Activated CD4-positive, alpha-beta T cell treated with anti-CD3 and anti-CD28 coated beads, Interleukin-2, Interleukin-4, amounts not matched to agents 100 ng/mL and 50 ng/mL, durations not matched to agents 16 hours and 8 hours (primary cell): ENCODE measurements around the gene MAGIX.
A peak's percentile ranks its signal among the peaks of the same experiment; 100 is the strongest.
"Not testable (repeated sequence)": the region's sequence is repeated elsewhere in the genome, so short reads cannot be mapped to it uniquely, and the experiment has no call there.

Experiments
- DNase-seq: peaks from one replicate; pipeline ENCODE4 v3.0.0-alpha.2; 2020; ENCODE audit warnings: low spot score

The MAGIX gene

DNA sequence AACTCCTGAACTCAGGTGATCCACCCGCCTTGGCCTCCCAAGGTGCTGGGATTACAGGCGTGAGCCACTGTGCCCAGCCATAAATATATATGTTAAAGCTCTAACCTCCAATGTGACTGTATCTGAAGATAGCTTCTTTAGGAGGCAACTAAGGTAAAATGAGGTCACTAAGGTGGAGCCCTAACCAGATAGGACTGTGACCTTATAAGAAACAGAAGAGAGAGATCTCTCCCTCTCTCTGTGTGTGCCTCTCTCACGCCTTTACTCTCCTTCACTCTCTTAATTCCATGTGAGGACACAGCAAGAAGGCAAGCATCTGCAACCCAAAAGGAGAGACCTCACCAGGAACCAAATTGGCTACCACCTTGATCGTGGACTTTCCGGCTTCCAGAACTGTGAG lies 926 bp upstream of the MAGIX start:
- DNase-seq = no peak

DNA sequence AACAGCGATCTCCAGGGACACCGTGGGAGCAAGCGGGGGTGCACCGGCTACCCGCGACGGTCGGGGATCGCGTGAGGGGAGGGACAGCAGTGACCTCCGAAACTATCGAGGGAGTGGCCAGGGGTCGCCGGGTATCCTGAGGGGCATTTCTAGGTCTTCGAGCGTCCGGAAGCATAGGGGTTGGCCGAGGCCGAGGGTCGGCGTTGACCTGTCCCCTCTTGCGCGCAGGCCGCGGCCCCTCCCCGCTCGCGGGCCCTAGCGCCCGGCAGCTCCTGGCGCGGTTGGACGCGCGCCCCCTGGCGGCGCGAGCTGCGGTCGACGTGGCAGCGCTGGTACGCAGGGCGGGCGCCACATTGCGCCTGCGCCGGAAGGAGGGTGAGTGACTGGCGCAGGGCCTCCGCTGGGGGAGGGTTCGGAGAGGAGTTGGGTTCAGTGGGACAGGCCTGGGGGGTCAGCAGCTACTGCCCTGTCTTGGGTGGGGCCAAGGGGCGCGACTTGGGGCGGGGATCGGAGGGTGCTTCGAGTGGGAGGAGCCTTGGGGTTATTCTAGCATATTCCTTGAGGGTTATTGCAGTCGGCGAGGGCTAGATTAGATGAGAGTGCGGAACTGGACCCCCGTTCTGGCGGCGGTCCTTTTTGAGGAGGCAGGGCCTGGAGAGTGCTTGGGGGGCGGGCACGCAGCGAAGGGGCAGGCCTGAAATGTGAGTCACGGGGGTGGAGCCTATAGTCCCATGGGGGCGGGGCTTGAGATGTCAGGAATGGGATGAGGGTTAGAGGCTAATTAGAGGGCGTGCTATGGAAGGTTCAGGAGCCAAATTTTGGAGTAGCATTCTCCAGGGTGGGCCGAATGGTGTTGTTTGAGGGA lies 1.2 kb downstream of the MAGIX start:
- peak; percentile 80 for DNase-seq

DNA sequence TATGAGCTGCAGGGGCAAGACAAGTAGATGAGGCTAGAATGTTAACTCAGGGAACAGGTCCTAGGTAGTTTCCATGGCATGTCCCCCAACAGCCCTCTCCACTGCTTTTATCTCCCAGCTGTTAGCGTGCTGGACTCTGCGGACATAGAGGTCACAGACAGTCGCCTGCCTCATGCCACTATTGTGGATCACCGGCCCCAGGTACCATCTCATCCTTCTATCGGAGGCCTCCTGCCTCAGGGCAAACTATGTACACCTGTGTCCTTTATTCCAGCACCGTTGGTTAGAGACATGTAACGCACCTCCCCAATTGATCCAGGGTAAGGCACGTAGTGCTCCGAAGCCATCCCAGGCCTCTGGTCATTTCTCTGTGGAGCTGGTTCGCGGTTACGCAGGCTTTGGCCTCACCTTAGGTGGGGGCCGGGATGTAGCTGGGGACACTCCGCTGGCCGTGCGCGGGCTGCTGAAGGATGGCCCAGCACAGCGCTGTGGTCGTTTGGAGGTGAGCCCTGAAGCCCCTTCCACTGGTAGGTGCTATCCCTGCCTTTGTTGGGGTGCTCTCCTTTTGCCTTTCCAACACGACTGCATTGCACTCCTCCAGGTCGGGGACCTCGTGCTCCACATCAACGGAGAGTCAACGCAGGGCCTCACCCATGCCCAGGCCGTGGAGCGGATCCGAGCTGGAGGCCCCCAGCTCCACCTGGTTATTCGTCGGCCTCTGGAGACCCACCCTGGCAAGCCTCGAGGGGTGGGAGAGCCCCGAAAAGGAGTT lies 2.2 kb downstream of the MAGIX start:
- no peak for DNase-seq

DNA sequence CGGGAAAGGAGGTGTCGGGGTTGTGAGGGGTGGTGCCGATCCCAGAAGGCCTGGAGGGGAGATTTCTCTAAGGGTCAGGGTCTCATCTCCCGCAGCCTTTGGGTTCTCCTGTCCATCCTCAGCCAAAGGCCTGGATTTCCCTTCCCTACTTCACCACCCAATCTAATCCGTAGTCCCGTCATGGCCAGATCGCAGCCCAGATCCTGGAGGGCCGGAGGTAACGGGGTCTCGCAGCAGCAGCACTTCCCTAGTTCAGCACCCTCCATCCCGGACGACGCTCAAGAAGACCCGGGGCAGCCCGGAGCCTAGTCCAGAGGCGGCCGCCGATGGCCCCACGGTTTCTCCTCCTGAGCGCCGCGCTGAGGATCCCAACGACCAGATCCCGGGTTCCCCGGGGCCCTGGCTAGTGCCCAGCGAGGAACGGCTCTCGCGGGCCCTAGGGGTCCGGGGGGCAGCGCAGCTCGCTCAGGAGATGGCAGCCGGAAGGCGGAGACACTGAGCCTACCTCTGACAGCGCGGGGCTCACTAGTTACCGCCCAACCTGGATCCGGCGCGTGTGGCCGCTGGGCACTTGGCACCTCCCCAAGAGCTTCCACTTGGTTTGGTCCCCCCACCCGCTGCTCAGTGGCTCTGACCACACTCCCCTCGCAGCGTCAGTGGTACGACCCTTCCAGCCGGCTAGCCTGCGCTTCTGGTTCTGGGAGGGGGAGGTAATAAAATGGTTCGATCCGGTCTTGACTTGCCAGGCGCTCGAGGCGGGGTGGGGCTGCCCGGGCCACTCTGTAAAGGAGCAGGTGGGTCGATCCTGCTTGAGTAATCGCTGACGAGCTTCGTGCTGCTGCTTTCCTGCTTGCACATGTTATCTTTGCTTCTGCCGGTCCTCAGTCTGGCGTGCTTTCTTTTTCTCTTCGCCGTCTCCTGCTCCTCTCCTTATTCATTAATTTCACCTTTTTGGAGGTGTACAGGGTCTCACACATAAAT lies 3.6 kb downstream of the MAGIX start:
- DNase-seq = peak; percentile 77

DNA sequence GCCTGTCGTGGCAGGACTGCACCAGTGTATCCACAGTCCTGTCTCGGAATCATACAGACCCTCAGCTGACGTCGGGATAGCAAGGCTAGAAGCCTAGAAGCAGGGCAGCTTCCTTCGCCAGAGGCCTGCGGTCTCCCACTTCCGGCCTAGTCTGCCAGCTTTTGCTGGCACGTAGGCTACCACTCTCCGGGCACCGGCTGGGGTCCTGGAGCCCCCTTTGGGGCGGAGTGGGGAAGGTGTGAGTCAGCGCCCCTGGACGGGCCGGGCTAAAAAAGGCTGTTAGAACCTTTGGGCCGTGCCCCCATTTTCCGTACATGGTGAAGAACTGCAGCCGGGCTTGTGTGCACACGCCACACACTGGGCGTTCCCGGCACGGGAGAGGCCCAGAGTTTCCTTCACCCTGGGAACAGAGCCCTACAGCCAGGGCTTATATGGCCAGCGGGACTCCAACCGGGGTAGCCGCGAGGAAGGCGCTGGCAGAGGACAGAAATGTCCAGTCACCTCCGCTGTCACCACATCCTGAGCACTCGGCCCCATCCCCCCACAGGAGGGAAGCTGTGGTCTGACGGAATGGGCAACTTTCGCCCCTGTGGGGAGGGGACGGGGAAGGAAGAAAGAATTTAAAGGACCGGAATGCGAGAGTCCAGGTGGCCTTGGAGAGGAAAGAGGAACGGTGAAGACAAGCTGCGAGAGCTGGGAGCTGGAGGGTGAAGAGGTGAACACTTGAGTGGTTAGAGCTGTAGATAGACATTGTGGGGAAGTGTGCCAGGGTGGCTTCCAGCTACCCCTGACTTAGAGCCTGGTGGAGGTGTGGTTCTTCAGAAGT lies 4.6 kb downstream of the MAGIX start:
- DNase-seq = peak; percentile 73

DNA sequence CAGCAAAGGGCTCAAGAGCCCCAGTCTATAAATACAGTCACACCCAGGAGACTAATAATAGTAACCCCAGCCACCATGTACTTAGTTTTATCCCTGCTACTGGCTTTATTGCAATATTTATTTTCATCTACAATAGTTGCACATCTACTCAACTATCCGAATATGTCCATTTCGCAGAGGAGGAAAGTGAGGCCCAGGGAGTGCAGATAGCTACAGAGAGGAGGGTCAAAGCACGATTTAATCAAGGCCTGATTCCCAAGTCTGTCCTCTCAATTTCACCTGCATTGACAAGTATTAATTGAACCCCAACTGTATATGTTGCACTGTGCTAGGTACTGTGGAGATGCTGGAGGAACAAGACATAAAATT lies 5.2 kb downstream of the MAGIX start:
- no peak for DNase-seq

DNA sequence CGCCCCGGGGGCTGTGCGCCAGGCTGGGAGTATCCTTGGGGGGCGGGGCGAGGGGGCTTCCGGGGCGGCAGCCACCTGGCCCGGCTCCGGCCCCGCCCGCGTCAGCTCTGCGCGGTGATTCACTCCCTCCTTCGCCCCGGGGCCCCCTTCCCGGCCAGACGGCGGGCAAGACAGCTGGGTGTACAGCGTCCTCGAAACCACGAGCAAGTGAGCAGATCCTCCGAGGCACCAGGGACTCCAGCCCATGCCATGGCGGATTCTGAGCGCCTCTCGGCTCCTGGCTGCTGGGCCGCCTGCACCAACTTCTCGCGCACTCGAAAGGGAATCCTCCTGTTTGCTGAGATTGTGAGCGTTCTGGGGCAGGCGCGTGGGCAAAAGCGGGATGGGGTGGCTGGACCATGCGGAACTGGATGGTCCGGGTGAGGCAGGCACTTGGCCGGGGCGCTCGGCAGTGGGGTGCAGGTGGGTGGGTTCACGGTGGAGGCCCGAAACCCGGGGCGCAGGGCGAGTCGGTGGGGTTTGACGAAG lies 9.3 kb downstream of the MAGIX start, which contains the start of gene PLP2:
TSS of gene PLP2 (plus strand) at position 147 of the 528 bp plus-strand sequence. CDS start at position 250, 103 bp downstream.
- peak; percentile 62 for DNase-seq

DNA sequence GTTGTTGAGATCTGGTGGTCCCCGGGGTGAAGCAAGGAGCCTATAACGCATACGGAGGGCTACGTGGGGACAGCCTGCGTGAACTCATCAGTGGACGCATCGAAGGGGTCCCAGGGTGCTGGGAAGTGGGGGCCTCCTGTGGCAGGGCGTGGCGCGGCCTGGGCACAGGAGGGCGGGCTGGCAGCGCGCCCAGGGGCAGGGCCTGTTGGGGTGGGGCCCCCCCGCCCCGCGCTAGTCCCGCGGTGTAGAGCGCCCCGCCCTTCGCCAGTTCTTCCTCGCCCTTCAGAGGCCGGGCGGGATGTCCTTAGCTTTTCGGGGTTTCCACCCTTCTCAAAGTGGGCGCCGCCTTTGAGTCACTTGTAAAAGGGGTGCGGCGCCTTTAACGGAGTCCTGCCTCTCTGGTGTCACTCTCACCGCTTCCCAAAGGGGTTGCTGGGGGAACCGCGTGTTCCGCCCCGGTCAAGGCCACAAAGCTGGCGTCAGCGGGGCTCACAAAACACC lies 9.8 kb downstream of the MAGIX start:
- DNase-seq = peak; percentile 67

DNA sequence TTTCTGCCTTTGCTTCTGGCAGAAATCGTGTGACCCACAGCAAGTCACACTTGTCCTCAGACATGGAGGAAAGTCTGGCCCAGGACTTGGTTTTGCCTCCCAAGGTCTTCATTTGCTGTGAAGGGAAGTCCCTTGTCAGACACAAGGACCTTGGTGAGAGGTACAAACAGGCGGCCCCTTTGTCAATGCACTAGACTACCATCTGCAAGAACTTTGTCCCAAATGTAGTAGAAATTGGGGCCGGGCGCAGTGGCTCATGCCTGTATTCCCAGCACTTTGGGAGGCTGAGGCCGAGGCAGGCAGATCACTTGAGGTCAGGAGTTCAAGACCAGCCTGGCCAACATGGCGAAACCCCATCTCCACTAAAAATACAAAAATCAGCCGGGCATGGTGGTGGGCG lies 11.0 kb downstream of the MAGIX start:
- DNase-seq = not testable (repeated sequence)

DNA sequence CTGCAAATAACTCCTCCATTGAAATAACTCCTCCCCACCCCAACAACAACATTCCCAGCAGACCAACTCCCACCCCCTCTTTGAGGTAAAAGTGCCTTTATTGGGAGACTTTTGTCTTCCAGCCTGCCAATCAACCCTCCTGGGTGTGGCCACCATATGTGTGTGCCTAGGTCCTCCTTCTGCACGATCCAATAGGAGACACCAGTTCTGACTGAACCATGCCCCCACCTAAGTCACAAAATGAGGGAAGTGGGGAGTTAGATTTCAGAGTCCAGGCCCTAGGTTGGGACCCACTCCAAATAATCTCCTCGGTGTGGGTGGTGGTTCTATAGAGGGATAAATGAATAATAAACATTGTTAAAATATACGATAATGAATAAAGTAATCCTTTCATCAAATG lies 12.2 kb downstream of the MAGIX start:
- DNase-seq = no peak

DNA sequence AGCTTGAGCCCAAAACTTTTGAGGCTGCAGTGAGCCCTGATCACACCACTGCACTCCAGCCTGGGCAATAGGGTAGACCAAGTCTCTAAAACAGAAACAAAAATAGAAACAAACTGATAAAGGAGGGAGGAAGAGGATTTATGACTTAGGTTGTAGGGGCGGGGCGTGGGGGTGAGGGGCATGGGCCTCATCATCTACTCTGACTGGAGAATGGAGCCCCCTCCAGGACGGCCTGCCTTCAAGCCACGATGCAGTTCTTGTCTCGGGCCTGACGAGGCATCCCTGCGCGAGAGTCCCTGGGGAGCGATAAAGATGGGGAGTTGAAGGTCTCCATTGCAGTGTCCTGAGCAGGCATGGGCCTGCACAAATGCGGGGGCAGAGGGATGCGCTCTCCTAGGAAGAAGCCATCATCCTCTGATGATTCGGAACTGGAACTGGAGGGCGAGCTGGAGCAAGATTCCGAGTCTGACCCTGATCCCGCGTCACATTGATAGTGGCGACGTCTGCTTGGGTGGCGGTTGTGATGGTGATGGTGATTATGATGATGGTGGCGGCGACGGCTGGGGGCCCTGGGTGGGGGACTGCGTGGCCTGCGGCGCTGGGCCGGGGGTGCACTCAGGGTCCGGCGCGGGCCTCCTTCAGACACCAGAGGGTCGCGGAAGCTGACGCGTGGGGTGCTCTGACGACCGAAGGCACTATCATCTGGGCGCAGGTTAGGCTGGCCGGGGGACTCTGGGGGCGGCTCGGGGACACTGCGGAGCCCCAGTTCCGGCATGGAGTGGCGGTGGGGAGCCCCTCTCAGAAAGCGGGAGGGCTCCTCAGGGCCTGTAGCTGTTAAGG lies 13.1 kb downstream of the MAGIX start:
- DNase-seq = no peak

DNA sequence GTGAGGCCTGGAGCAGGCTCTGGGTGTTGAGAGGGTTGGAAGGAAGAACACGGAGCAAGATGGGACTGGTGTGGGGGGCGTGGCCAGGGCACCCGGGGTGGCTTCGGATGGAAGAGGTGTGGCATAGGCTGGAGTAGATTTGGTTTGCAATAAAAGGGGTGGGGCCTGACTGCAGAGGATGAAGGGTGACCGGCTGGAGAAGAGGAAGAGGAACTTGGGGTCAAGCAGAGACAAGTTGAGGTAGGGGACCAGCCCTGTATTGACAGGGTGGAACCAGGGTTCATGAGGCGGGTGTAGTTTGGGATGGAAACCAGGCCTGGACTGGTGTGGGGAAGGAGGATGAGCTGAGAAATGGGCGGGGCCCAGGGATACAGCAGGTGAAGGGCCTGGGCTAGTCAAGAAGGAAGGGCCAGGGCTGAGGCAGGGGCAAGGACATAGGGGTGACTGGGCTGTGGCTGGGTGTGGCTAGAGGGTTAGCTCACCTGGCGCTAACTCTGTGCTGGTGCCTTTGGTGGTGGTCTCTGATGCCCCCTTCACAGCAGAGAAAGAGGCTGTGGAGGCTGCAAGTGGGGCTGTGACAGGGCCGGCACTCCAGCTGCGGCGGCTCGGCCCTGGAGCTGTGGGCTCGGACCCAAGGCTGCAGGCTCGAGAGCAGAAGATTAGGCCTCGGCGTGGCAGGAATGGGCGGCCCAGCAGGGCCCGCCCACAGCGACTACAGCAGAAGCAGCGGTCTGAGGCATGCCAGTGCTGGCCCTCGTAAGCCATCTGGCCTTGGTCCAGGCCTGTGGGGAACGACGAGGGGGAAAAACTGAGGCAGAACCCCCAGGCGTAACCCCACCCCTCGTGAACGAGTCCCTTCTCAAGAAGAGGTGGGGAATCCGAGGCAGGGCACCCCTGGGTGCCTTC lies 14.1 kb downstream of the MAGIX start:
- no peak for DNase-seq

DNA sequence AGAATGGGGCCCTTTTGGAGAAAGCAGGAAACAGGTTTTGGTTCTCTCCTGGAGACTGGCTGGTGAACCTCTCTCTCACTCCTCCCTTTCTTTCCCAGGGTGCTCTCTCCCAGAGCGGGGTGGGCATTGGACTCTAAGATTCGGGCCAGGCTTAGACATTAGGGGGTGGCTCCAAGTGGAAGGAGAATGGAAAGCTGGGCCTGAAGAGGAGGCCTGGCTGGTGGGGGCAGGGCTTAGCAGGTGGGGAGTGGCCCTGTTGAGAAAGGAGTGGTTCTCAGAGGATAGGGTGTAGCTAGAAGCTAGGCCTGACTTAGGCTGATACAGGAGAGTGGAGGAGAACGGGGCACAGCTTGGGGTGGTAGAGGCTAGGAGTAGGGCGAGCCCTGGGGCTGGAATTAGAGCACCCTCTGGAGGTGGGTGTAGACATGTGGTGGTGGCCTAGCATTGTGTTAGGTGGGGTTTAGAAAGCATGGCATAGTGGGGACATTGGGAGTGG lies 14.8 kb downstream of the MAGIX start:
- no peak for DNase-seq

DNA sequence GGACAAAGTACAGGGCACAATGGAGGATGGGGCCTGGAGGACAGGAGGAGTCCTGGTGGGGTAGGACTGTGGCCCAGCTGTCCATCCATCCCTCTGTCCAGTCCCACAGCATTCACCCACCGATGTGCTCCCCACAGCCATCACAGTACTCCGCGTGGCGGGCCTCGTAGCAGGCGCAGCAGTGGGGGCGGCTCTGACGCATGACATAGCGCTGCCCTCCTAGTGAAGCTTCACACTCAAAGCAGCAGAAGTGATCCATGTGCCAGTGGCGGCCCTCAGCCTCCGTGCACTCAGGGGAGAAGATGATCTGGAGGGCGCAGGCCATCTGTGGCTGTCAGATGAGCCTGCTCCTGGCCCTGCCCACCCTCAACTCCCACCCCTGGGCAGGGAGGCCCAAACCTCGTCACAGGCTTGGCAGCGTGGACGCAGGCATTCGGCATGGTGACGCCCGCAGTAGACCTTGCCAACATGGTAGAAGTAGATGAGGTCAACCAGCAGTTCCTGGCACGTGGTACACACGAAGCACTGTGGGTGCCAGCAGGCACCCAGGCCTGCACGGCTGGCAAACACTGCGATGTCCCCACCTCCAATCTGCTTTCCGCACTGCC lies 15.4 kb downstream of the MAGIX start:
- no peak for DNase-seq

DNA sequence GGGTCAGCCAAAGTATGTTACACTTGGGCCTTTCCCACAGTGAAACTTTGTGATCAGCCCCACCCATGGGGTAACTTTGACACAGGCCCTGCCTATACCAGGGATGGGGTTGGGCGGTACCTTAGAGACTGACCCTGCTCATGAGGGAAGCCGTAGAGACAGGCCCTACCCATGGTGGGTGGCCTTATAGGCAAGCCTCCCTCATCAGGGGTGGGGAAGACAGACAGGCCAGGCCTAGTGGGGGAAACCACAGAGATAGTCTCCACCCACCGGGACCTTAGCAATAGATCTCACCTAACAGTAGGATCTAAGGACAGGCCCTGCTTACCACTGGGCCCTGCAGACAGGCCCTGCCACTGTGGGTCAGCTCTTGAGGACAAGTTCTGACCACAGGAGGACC lies 16.0 kb downstream of the MAGIX start:
- no peak for DNase-seq

DNA sequence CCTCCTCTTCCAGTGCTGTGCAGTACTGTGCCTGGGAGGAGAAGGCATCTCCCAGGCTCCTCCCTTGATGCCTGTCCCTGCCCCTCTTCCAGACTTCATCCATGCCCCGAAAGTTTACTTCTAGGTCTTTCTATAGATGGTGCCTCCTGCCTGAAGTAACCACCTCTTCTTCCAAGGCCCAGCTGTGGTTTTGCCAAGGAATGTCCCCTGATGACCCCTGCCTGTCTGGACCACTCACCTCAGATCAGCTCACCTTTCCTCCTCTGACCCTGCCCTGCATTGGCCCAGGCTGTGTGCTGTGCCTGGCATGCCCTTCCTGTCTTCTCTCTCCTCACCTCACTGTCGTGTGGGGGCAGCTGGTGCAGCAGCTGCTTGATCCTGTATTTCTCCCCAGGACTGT lies 16.8 kb downstream of the MAGIX start:
- DNase-seq = no peak

DNA sequence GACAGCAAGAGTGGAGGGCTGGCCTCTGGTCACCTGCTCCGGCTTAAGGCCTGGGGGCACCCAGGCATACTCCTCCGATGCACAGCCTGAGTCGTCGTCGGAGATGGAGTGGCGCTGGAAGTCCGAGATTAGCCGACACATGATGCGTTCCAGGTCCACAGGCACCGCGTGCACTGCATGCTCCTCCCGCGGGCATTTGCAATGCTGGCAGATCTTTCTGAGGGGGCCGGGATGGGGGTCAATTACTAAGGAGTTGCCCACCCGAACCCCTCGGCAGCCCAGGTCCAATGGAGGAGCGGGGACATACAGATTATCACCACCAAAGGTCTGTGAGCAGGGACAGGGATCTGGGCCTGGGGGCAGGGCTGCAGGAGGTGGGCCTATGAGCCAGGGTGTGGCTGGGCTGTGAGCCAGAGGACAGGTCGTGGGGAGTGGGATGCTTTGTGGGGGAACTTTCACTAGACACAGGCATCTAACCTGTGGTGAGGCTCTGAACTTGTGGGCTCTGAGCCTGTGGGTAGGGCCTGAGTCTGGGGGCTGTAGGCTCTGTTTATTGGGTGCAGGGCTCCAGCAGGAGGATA lies 21.2 kb downstream of the MAGIX start:
- no peak for DNase-seq
